GM06990 (cell line): ENCODE data around the gene GPRASP3.
"Not testable (repeated sequence)": the region's sequence is repeated elsewhere in the genome, so short reads cannot be mapped to it uniquely, and the experiment has no call there.

Experiments used
- DNase-seq: peaks from one replicate; pipeline ENCODE4 v3.0.0-alpha.2; 2011; ENCODE audit not compliant: insufficient read length; ENCODE audit errors: extremely low read depth
- H3K27me3 ChIP-seq: replicated peaks from 2 replicates; pipeline ENCODE4 v1.6.0; 2011; ENCODE audit warnings: low read length; ENCODE audit not compliant: control insufficient read depth, insufficient read depth
- H3K36me3 ChIP-seq: 2 replicates; pipeline ENCODE4 v1.5.1; 2011; ENCODE audit warnings: low read length; ENCODE audit not compliant: control insufficient read depth, insufficient read depth
- H3K4me3 ChIP-seq: replicated peaks from 2 replicates; pipeline ENCODE4 v1.5.1; 2011; ENCODE audit warnings: low read depth, mild to moderate bottlenecking, control low read depth, low read length
- TF ChIP-seq, protein P1 (sequence below): IDR thresholded peaks from 2 replicates; pipeline ENCODE4 v1.5.1; 2011; ENCODE audit warnings: low read length, control low read depth, mild to moderate bottlenecking, inconsistent platforms; ENCODE audit not compliant: insufficient read depth, poor library complexity, severe bottlenecking

Gene GPRASP3, protein sequence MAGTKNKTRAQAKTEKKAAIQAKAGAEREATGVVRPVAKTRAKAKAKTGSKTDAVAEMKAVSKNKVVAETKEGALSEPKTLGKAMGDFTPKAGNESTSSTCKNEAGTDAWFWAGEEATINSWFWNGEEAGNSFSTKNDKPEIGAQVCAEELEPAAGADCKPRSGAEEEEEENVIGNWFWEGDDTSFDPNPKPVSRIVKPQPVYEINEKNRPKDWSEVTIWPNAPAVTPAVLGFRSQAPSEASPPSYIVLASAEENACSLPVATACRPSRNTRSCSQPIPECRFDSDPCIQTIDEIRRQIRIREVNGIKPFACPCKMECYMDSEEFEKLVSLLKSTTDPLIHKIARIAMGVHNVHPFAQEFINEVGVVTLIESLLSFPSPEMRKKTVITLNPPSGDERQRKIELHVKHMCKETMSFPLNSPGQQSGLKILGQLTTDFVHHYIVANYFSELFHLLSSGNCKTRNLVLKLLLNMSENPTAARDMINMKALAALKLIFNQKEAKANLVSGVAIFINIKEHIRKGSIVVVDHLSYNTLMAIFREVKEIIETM

DNA sequence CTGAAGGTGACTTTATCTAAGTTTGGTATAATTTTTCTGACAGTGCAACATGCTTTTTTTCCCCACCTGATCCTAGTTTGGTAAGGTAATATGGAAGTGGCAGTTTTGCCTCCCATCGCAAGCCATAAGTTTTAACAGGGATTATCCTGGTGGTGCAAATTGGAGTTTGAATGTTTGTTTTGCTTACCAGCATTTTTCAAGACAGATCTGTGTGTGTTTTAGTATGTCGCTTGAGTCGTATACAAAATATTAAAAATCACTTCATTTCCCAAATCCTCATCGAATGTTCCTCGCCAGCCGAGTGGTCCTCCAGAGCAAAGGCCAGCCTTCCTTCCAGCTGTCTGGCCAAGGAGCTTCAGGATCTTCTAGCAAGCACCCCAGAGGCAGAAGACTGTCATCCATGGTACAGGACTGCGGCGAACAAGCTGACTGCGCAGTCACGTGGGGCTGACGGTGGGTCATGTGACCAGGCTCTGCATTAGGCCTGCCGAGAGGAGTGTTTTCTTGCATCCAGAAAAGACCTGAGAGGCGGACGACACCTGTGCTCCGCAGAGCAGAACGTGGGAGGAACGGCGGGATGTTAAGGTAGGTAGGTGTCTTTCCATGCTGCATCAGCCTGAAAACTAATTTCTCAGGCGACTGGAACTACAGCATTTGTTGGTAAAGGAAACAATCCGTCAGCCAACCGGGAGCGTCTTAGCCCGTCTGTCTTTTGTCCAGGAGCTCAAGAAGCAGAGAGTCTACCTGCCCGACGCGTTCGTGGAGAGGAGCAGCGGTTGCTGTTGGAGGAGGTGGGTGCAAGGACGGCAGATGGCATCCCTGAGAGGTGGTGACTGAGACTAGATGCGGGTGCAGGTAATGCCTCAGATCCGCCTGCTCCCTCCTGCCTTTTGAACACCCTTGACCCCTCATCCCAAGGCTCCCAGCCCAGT is at the start of gene GPRASP3:
GPRASP3 (plus strand) TSS at position 507 of the 932 bp plus-strand sequence. CDS start 28,253 bp downstream, outside the sequence.
- no peaks in the 10 kb centered on the region for H3K27me3 ChIP-seq
- TF ChIP-seq, protein P1, sequence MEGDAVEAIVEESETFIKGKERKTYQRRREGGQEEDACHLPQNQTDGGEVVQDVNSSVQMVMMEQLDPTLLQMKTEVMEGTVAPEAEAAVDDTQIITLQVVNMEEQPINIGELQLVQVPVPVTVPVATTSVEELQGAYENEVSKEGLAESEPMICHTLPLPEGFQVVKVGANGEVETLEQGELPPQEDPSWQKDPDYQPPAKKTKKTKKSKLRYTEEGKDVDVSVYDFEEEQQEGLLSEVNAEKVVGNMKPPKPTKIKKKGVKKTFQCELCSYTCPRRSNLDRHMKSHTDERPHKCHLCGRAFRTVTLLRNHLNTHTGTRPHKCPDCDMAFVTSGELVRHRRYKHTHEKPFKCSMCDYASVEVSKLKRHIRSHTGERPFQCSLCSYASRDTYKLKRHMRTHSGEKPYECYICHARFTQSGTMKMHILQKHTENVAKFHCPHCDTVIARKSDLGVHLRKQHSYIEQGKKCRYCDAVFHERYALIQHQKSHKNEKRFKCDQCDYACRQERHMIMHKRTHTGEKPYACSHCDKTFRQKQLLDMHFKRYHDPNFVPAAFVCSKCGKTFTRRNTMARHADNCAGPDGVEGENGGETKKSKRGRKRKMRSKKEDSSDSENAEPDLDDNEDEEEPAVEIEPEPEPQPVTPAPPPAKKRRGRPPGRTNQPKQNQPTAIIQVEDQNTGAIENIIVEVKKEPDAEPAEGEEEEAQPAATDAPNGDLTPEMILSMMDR: no peak
- peak within 1 kb of the TSS; percentile 48 for H3K4me3 ChIP-seq
- H3K36me3 ChIP-seq: no peaks in the 10 kb centered on the region
- peak; percentile 42 for DNase-seq

- no peaks in the 10 kb centered on the region for H3K27me3 ChIP-seq
- H3K36me3 ChIP-seq: no peaks in the 10 kb centered on the region
- H3K4me3 ChIP-seq: no peak overlapping the region
- TF ChIP-seq, protein P1: no peak
- DNase-seq: no peak
These were observed 47.7 kb upstream of the GPRASP3 start for GRCh38 chrX:102672856-102673255.

DNA sequence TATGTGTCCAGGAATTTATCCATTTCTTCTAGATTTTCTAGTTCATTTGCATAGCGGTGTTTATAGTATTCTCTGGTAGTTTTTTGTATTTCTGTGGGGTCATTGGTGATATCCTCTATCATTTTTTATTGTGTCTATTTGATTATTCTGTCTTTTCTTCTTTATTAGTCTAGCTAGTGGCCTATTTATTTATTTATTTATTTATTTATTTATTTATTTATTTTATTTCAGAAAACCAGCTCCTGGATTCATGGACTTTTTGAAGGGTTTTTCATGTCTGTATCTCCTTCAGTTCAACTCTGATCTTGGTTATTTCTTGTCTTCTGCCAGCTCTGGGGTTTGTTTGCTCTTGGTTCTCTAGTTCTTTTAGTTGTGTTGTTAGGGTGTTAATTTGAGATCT is 43.1 kb upstream of the GPRASP3 start:
- not testable (repeated sequence) for DNase-seq, H3K27me3 ChIP-seq, H3K36me3 ChIP-seq, H3K4me3 ChIP-seq

GRCh38 chrX:102684772-102685520 is 35.6 kb upstream of the GPRASP3 start:
- no peak overlapping the region for H3K4me3 ChIP-seq
- no peaks in the 10 kb centered on the region for H3K36me3 ChIP-seq
- H3K27me3 ChIP-seq: no peaks in the 10 kb centered on the region
- TF ChIP-seq, protein P1: no peak
- DNase-seq: no peak

GRCh38 chrX:102694749-102695148 is 25.8 kb upstream of the GPRASP3 start:
- no peak overlapping the region for H3K4me3 ChIP-seq
- TF ChIP-seq, protein P1: no peak
- DNase-seq: no peak
- no peaks in the 10 kb centered on the region for H3K36me3 ChIP-seq
- H3K27me3 ChIP-seq: no peaks in the 10 kb centered on the region
